HG03469 (cell line): ENCODE results near the gene MADD.
A peak's percentile ranks its signal among the peaks of the same experiment; 100 is the strongest.

ENCODE experiments used
- ATAC-seq: cut with Tn5 transposase; IDR thresholded peaks from one replicate; pipeline ENCODE4 v1.9.1; 2021; ENCODE audit warnings: mild to moderate bottlenecking, moderate library complexity, moderate number of reproducible peaks; ENCODE audit not compliant: unreplicated experiment

Gene MADD

GRCh38 chr11:47378010-47378835 lies 108.3 kb downstream of the MADD start, which contains the start of gene SPI1:
TSS of gene SPI1 (minus strand) at chr11:47378547. CDS start at chr11:47378353, 194 bp downstream.
- peak; percentile 58 for ATAC-seq

GRCh38 chr11:47378836-47379170 lies 108.9 kb downstream of the MADD start:
- ATAC-seq: peak; percentile 3

GRCh38 chr11:47379317-47379716 lies 109.4 kb downstream of the MADD start:
- no peak for ATAC-seq
